WERI-Rb-1 (cell line): ENCODE measurements around the gene TAF1.
"Not testable (repeated sequence)": the region's sequence is repeated elsewhere in the genome, so short reads cannot be mapped to it uniquely, and the experiment has no call there.

Experiments used
- DNase-seq: peaks from one replicate; pipeline ENCODE4 v3.0.0-alpha.2; 2020
- H3K27ac ChIP-seq: fragments of 250-450 bp; sonication (Bioruptor Pico); 2 replicates; pipeline ENCODE4 v1.5.1; 2020; ENCODE audit warnings: mild to moderate bottlenecking, moderate library complexity
- H3K27me3 ChIP-seq: fragments of 250-450 bp; sonication (Bioruptor Pico); 2 replicates; pipeline ENCODE4 v1.5.1; 2021; ENCODE audit warnings: mild to moderate bottlenecking, low read depth, moderate library complexity; ENCODE audit not compliant: insufficient read depth, severe bottlenecking
- H3K36me3 ChIP-seq: fragments of 250-450 bp; sonication (Bioruptor Pico); 2 replicates; pipeline ENCODE4 v1.5.1; 2020; ENCODE audit warnings: mild to moderate bottlenecking, moderate library complexity
- H3K4me3 ChIP-seq: 2 replicates; pipeline ENCODE4 v1.5.1; 2011; ENCODE audit warnings: low read depth, mild to moderate bottlenecking, control low read depth, low read length
- H3K9me3 ChIP-seq: fragments of 250-450 bp; sonication (Bioruptor Pico); 2 replicates; pipeline ENCODE4 v1.5.1; 2021; ENCODE audit warnings: mild to moderate bottlenecking, moderate library complexity; ENCODE audit not compliant: severe bottlenecking
- TF ChIP-seq, protein P1 (sequence below): IDR thresholded peaks from 2 replicates; pipeline ENCODE4 v1.5.1; 2011; ENCODE audit warnings: low read depth, mild to moderate bottlenecking, control low read depth, inconsistent platforms, low read length

Gene TAF1

DNA sequence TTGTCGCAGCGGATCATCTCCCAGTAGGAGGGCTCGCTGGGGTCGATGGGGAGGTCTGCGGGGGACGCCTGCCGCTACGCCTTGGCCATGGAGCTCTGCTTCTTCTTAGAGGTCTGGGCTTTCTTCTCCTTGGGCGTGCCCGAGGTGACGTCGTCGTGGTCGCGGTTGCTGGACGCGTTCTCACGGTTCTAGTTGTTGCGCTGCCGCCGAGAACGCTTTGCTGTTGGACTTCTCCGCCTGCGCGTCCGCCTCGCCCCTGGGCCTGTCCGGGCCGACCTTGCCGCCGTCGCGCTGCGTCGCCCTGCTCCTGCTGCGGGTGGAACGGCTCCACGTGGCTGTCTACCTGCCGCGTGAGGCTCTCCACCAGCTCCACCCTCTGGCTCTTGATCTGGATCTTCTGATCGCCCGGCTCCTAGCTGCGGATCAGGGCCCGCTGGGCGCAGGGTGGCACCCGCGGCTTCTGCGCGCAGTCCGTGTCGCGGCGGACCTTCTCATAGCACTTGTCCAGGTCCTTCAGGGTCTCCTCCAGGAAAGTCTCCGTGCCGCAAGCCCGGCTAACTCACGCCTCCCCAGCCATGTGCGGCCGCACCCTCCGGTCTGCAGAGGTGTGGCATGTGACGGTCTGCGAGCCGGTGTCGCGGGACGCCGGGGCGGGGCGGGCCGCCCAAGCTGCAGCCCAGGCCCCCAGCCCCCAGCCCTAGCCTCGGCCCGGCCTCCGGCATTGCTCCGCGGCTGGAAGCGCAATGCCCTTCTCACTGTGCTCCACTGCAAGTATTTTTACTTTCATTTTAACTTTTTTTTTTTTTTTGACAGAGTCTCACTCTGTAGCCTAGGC is 126.3 kb downstream of the TAF1 start:
- H3K27me3 ChIP-seq: peaks cover 7% of the 10 kb centered on the region

DNA sequence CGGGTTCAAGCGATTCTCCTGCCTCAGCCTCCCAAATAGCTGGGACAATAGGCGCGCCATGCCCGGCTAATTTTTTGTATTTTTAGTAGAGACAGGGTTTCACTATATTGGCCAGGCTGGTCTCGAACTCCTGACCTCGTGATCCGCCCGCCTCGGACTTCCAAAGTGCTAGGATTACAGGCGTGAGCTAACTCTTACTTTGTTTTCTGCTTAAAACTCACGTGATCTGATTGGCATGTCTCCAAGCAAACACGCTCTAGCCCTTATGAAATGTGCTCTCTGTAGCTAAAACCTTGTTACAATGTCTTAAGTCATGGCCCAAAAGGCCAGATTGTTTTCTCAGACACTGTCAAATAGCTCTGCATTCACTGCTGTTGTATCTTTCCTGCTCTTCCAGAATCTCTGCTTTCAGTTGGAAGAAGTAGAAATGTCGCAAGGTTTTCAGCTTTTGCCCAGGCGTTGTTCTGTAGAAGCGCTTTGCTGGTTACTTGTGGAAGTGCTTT is 127.0 kb downstream of the TAF1 start:
- TF ChIP-seq, protein P1, sequence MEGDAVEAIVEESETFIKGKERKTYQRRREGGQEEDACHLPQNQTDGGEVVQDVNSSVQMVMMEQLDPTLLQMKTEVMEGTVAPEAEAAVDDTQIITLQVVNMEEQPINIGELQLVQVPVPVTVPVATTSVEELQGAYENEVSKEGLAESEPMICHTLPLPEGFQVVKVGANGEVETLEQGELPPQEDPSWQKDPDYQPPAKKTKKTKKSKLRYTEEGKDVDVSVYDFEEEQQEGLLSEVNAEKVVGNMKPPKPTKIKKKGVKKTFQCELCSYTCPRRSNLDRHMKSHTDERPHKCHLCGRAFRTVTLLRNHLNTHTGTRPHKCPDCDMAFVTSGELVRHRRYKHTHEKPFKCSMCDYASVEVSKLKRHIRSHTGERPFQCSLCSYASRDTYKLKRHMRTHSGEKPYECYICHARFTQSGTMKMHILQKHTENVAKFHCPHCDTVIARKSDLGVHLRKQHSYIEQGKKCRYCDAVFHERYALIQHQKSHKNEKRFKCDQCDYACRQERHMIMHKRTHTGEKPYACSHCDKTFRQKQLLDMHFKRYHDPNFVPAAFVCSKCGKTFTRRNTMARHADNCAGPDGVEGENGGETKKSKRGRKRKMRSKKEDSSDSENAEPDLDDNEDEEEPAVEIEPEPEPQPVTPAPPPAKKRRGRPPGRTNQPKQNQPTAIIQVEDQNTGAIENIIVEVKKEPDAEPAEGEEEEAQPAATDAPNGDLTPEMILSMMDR: no peak
- no peaks in the 10 kb centered on the region for H3K36me3 ChIP-seq
- H3K4me3 ChIP-seq: no peak overlapping the region
- no peaks in the 10 kb centered on the region for H3K9me3 ChIP-seq
- H3K27ac ChIP-seq: no peak overlapping the region
- DNase-seq: no peak
- H3K27me3 ChIP-seq: peaks cover 3% of the 10 kb centered on the region

More for the DNA sequence above, 126.3 kb downstream of the TAF1 start:
- TF ChIP-seq, protein P1: no peak
- Histone ChIP-seq H3K36me3 (no peaks in the 10 kb centered on the region), H3K9me3 (no peaks in the 10 kb centered on the region), H3K27ac (no peak overlapping the region), H3K4me3 (no peak overlapping the region)
- DNase-seq: no peak

DNA sequence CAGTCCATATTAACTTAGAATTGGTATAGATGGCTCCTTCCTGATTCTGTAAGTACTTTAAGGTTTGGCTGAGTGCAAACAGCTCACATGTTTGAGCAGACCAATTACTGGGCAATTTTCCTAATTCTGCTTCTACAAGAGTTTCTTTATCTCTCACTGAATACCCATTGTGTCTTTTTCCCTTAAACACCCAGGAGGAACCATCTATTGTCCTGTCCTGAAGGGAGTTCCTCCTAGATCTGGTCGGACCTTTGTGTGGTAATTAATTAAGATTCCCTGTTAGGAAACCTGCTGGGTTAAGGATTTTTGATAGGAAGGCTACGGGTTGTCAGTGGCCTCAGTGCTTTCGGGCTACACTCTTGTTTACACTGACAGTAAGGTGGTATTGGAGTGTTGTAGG is 129.8 kb downstream of the TAF1 start:
- DNase-seq, H3K27ac ChIP-seq, H3K4me3 ChIP-seq, H3K27me3 ChIP-seq, H3K9me3 ChIP-seq, H3K36me3 ChIP-seq: not testable (repeated sequence)

DNA sequence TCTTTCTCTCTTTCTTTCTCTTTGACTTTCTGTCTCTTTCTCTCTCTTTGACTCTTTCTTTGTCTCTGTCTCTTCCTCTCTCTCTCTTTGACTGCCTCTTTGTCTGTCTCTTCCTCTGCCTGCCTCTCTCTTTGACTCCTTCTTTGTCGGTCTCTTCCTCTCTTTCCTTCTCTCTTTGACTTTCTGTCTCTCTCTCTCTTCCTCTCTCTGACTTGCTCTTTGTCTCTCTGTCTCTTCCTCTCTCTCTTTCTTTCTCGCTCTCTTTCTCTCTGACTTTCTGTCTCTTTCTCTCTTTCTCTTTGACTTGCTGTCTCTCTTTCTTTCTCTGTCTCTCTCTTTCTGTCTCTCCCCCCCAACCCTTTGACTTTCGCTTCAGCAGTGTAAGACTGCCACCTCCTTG is 130.3 kb downstream of the TAF1 start:
- no peaks in the 10 kb centered on the region for H3K36me3 ChIP-seq
- DNase-seq: no peak
- peaks cover 3% of the 10 kb centered on the region for H3K27me3 ChIP-seq
- TF ChIP-seq, protein P1: no peak
- H3K9me3 ChIP-seq: no peaks in the 10 kb centered on the region
- H3K4me3 ChIP-seq: no peak overlapping the region
- no peak overlapping the region for H3K27ac ChIP-seq

DNA sequence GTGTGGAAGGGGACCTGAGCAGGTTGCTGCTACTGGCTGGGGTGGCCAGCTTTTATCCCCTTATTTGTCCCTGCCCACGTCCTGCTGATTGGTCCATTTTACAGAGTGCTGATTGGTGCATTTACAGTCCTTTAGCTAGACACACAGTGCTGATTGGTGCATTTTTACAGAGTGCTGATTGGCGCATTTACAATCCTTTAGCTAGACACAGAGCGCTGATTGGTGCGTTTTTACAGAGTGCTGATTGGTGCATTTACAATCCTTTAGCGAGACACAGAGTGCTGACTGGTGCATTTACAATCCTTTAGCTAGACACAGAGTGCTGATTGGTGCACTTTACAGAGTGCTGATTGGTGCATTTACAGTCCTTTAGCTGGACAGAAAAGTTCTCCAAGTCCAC is 135.9 kb downstream of the TAF1 start:
- H3K27me3 ChIP-seq, DNase-seq, H3K36me3 ChIP-seq, H3K27ac ChIP-seq, H3K4me3 ChIP-seq, H3K9me3 ChIP-seq: not testable (repeated sequence)

DNA sequence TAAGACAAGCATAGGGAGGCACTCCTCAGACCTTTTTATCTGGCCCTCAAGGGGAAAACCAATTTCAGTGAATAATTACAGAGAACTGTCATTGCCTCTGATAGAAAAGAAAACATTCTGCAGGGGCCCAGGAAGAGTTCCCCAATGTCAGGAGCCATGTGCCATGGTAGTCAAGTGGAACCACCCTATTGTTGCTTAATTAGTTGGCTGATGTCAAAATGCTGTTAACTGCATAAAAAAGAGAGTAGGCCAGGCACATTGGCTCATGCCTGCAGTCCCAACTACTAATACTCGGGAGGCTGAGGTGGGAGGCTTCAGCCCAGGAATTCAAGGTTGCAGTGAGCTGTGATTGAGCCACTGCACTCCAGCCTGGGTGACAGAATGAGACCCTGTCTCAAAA is 138.2 kb downstream of the TAF1 start:
- no peaks in the 10 kb centered on the region for H3K27me3 ChIP-seq
- TF ChIP-seq, protein P1: no peak

DNA sequence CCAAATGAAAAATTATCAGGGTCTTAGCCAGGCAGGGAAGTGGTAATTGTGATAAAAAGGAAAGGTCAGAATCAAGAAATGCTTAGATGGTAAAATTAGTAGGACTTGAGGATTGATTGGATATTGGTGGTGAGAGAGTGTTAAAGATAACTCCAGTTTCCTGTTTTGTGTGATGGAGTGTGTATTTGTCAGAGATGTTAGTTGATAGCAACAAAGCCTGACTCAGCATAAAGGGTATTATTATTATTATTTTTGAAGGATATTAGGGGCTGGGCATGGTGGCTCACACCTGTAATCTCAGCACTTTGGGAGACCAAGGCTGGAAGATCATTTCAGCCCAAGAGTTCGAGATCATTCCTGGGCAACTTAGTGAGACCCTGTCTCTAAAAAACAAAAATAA is 143.1 kb downstream of the TAF1 start:
- Histone ChIP-seq H3K27me3 (peaks cover 8% of the 10 kb centered on the region), H3K27ac (no peak overlapping the region), H3K36me3 (no peaks in the 10 kb centered on the region), H3K9me3 (no peaks in the 10 kb centered on the region), H3K4me3 (no peak overlapping the region)
- TF ChIP-seq, protein P1: no peak
- DNase-seq: no peak

More for the DNA sequence above, 138.2 kb downstream of the TAF1 start:
- Histone ChIP-seq H3K27ac (no peak overlapping the region), H3K36me3 (no peaks in the 10 kb centered on the region), H3K4me3 (no peak overlapping the region), H3K9me3 (peaks cover 2% of the 10 kb centered on the region)
- no peak for DNase-seq
